HepG2 (cell line): ENCODE data around the gene CDC25C. TPM values are rescaled to one million over a fixed set of nuclear protein-coding genes. Genes with fewer than 3 reads are reported as not detected.

Source experiments
- ATAC-seq: fragments of 200-7000 bp; cut with Tn5 transposase; 3 replicates; pipeline ENCODE4 v1.9.1; 2020; ENCODE audit warnings: mild to moderate bottlenecking, moderate library complexity
- BruUV-seq: library from RNA; stranded (reverse); fragments of 400-500 nt; replicated peaks from 2 replicates; lab custom pipeline; 2021; lab: Mats Ljungman, UMichigan
- CTCF ChIA-PET: fragments of 300-600 bp; formaldehyde crosslinking; extraction: SDS; loops from one replicate; lab custom pipeline; 2021; ENCODE audit warnings: low total read pairs, inconsistent platforms, low intra/inter-chr PET ratio; lab: Yijun Ruan, JAX
- POLR2A ChIA-PET: fragments of 350-600 bp; sonication (Branson Sonifier 250); formaldehyde crosslinking; loops from one replicate; lab custom pipeline; 2020; ENCODE audit warnings: antibody characterized with exemption, inconsistent platforms; lab: Yijun Ruan, JAX
- DNase-seq: peaks from one replicate; pipeline ENCODE4 v3.0.0-alpha.2; 2015; ENCODE audit warnings: low spot score
- FAIRE-seq: peaks from 3 replicates; lab custom pipeline; 2011; peaks lifted over from hg19 to GRCh38; lab: Jason Lieb, UNC
- H2AFZ ChIP-seq: one replicate; pipeline ENCODE4 v1.6.1; 2011; ENCODE audit warnings: low read length, inconsistent platforms
- H3K27ac ChIP-seq: fragments of 300-600 bp; 3 replicates; pipeline ENCODE4 v1.8.0; 2011; ENCODE audit warnings: mixed run types, mild to moderate bottlenecking, mixed read lengths, low read length, inconsistent platforms; ENCODE audit not compliant: insufficient read depth; ENCODE audit errors: extremely low read length
- H3K27me3 ChIP-seq, 2 experiments: fragments of 200-600 bp in 1 of 2; 2 replicates in 1 of 2; 3 replicates in 1 of 2; pipeline versions ENCODE4 v1.6.0 to v1.8.0; 2011; ENCODE audit warnings: low read length in 2 of 2, mild to moderate bottlenecking in 2 of 2, moderate library complexity in 2 of 2, inconsistent platforms in 1 of 2; ENCODE audit not compliant: insufficient read depth in 2 of 2, control insufficient read depth in 1 of 2
- H3K36me3 ChIP-seq, 2 experiments: fragments of 200-600 bp in 1 of 2; replicated peaks in 1 of 2; 2 replicates in 1 of 2; 3 replicates in 1 of 2; pipeline versions ENCODE4 v1.5.1 to v1.8.0; 2011; ENCODE audit warnings: low read length in 2 of 2, inconsistent platforms in 1 of 2; ENCODE audit not compliant: insufficient read depth in 2 of 2, control insufficient read depth in 1 of 2
- H3K4me1 ChIP-seq: 2 replicates; pipeline ENCODE4 v1.5.1; 2012; ENCODE audit warnings: low read length, inconsistent platforms; ENCODE audit not compliant: insufficient read depth
- H3K4me2 ChIP-seq: 2 replicates; pipeline ENCODE4 v1.6.0; 2011; ENCODE audit warnings: low read depth, low read length, inconsistent platforms
- H3K4me3 ChIP-seq, 3 experiments: fragments of 200-600 bp in 1 of 3; sonication (generic), shearing (Covaris generic) in 1 of 3; replicated peaks in 1 of 3; 2 replicates each; pipeline ENCODE4 v1.5.1; 2011 to 2016; ENCODE audit warnings: low read length in 3 of 3, inconsistent platforms in 2 of 3, low read depth in 2 of 3, mild to moderate bottlenecking in 2 of 3, control low read depth in 1 of 3, mixed read lengths in 1 of 3; ENCODE audit not compliant: insufficient read depth in 1 of 3
- H3K79me2 ChIP-seq: one replicate; pipeline ENCODE4 v1.6.1; 2011; ENCODE audit warnings: low read length, inconsistent platforms; ENCODE audit not compliant: insufficient read depth
- H3K9ac ChIP-seq: 2 replicates; pipeline ENCODE4 v1.6.0; 2011; ENCODE audit warnings: mild to moderate bottlenecking, low read depth, low read length, inconsistent platforms; ENCODE audit not compliant: insufficient read depth
- H3K9me3 ChIP-seq: 2 replicates; pipeline ENCODE4 v1.5.1; 2012; ENCODE audit warnings: mild to moderate bottlenecking, low read length
- H4K20me1 ChIP-seq: 2 replicates; pipeline ENCODE4 v1.6.0; 2011; ENCODE audit warnings: inconsistent platforms, mild to moderate bottlenecking, low read length, moderate library complexity; ENCODE audit not compliant: insufficient read depth
- CHD2 ChIP-seq: IDR thresholded peaks from 2 replicates; pipeline ENCODE4 v1.6.1; 2011; ENCODE audit warnings: low read depth, low read length, improper control_type of control experiment
- GRHL1 ChIP-seq: sonication (generic); formaldehyde crosslinking; conservative IDR thresholded peaks from 2 replicates; pipeline ENCODE4 v1.8.0; 2022; ENCODE audit warnings: missing genetic modification reagents
- PBX2 ChIP-seq: IDR thresholded peaks from 2 replicates; pipeline ENCODE4 v1.6.1; 2016; ENCODE audit warnings: control low read depth
- POLR2AphosphoS5 ChIP-seq: IDR thresholded peaks from 2 replicates; pipeline ENCODE4 v1.6.1; 2012; ENCODE audit warnings: low read depth, low read length
- PRDM10 ChIP-seq: sonication (generic); formaldehyde crosslinking; IDR thresholded peaks from 2 replicates; pipeline ENCODE4 v1.4.0; 2020; ENCODE audit warnings: low read depth, missing genetic modification reagents
- SAP130 ChIP-seq: IDR thresholded peaks from 2 replicates; pipeline ENCODE4 v1.6.1; 2016; ENCODE audit warnings: low read depth
- THAP11 ChIP-seq: IDR thresholded peaks from 2 replicates; pipeline ENCODE4 v1.6.1; 2016; ENCODE audit warnings: missing biosample characterization, missing genetic modification reagents
- ZBTB33 ChIP-seq: sonication (generic); formaldehyde crosslinking; IDR thresholded peaks from 2 replicates; pipeline ENCODE4 v1.4.0; 2020; ENCODE audit warnings: missing genetic modification reagents
- ZNF451 ChIP-seq: sonication (generic); formaldehyde crosslinking; IDR thresholded peaks from 2 replicates; pipeline ENCODE4 v1.5.0; 2020; ENCODE audit warnings: mild to moderate bottlenecking, missing genetic modification reagents
- ZNF468 ChIP-seq: sonication (generic); formaldehyde crosslinking; IDR thresholded peaks from 2 replicates; pipeline ENCODE4 v1.8.0; 2022; ENCODE audit warnings: mild to moderate bottlenecking, moderate library complexity, missing genetic modification reagents
- ZNF678 ChIP-seq: sonication (generic); formaldehyde crosslinking; IDR thresholded peaks from 2 replicates; pipeline ENCODE4 v1.4.0; 2020; ENCODE audit warnings: mild to moderate bottlenecking, missing genetic modification reagents
- ZNF704 ChIP-seq: sonication (generic); formaldehyde crosslinking; IDR thresholded peaks from 2 replicates; pipeline ENCODE4 v1.8.1; 2023; ENCODE audit warnings: mild to moderate bottlenecking, inconsistent platforms, moderate library complexity, missing genetic modification reagents, borderline replicate concordance
- ZNF772 ChIP-seq: sonication (generic); formaldehyde crosslinking; IDR thresholded peaks from 2 replicates; pipeline ENCODE4 v1.5.0; 2020; ENCODE audit warnings: mild to moderate bottlenecking, missing genetic modification reagents
- WGBS: methylation state at CpG from one replicate; pipeline ENCODE4 v1.1.6; 2017; ENCODE audit warnings: low lambda C conversion rate; 5-methylcytosine and 5-hydroxymethylcytosine counted together
- in situ Hi-C: cut with HindIII; loops from 2 replicates; pipeline ENCODE4 v1.10.0; 2017; ENCODE audit warnings: low pct_unique_long_range_greater_than_20kb; ENCODE audit not compliant: extremely low pct_ligation_motif_present
- intact Hi-C: fragments of 100-400 bp; cut with micrococcal nuclease; formaldehyde crosslinking; loops from one replicate; pipeline ENCODE4 v1.10.0; 2022; ENCODE audit not compliant: unreplicated experiment
- polyA plus RNA-seq, 8 experiments: library from polyadenylated mRNA; depleted of rRNA in 3 of 8; stranded (reverse) in 7 of 8; unstranded in 1 of 8; fragments of >200 nt; fragmentation: Illumina TruSeq in 4 of 8; extraction: Trizol in 4 of 8; gene quantifications; 2 replicates each; pipeline versions ENCODE4 v1.2.1 to v1.2.3, GENCODE V29; 2011 to 2016; ENCODE audit warnings: low read depth in 4 of 8, missing spikeins in 1 of 8, mixed read lengths in 1 of 8; ENCODE audit not compliant: insufficient read depth in 1 of 8
- total RNA-seq, 5 experiments: library from RNA; depleted of rRNA; stranded (reverse); fragments of >200 nt; fragmentation: Illumina TruSeq; extraction: Trizol; gene quantifications; 2 replicates each; pipeline ENCODE4 v1.2.3, GENCODE V29; 2016; ENCODE audit warnings: low read depth in 1 of 5

The CDC25C gene
- total and polyA plus RNA-seq, 2 of the 13 experiments (the other 11 are each of a cell fraction or from before 2014, with no cell fraction given): 17.7 to 27.6 TPM

- Histone ChIP-seq H3K9me3 (no peaks in the 10 kb centered on the region), H3K27me3 (no peaks in the 10 kb centered on the region), H3K4me3 (no peak overlapping the region), H3K4me2 (no peak overlapping the region), H3K27ac (no peak overlapping the region), H3K36me3 (peaks cover 6 to 24% of the 10 kb centered on the region in 2 experiments; a peak in 4 of 5 replicates), H3K4me1 (no peaks in the 10 kb centered on the region), H3K9ac (no peak overlapping the region), H3K79me2 (no peaks in the 10 kb centered on the region), H2AFZ (no peak overlapping the region), H4K20me1 (no peaks in the 10 kb centered on the region)
- ChIA-PET CTCF (interaction anchor here (0.7 to 2.5 kb wide), 3 partner anchors 60 to 206 kb away, joined by 4 to 33 read pairs (median 18); no protein-coding TSS in a partner anchor), POLR2A (no interaction called here)
- DNase-seq (peak; percentile 68), ATAC-seq (peak; percentile 96), FAIRE-seq (peak; percentile 81)
- intact Hi-C loops: loop anchor here (1.0 kb wide), 1 partner anchor 61 kb away; no protein-coding TSS in a partner anchor
- 73% methylated on average over 7 of the region's 7 CpGs for WGBS
- BruUV-seq: TSS peak; percentile 39
- in situ Hi-C loops: no loop called here
- TF ChIP-seq SAP130: peak; percentile 52
- no peak for TF ChIP-seq ZNF468 (CRISPR knock-in tag)
- TF ChIP-seq ZNF678 (CRISPR knock-in tag): no peak
- TF ChIP-seq CHD2: no peak
- TF ChIP-seq ZNF772: no peak
- TF ChIP-seq THAP11: 0 out of 2 replicates have a peak, but pooled peaks have one; percentile 27
- no peak for TF ChIP-seq ZBTB33 (CRISPR knock-in tag)
- 0 out of 2 replicates have a peak, but pooled peaks have one; percentile 2 for TF ChIP-seq POLR2AphosphoS5
- TF ChIP-seq PBX2 (CRISPR knock-in tag): peak; percentile 68
- TF ChIP-seq ZNF451 (CRISPR knock-in tag): no peak
- TF ChIP-seq ZNF704: no peak
- no peak for TF ChIP-seq PRDM10
- no peak for TF ChIP-seq GRHL1 (CRISPR knock-in tag)
These were observed 48.5 kb downstream of the CDC25C start for GRCh38 chr5:138282920-138283742.
